SK-N-SH treated with all-trans-retinoic acid at 6 μM for 48 hours (cell line): ENCODE measurements around the gene CALM3.
"Not testable (repeated sequence)": the region's sequence is repeated elsewhere in the genome, so short reads cannot be mapped to it uniquely, and the experiment has no call there.

ENCODE experiments used
- ATAC-seq: fragments of 200-7000 bp; cut with Tn5 transposase; 3 replicates; pipeline ENCODE4 v1.9.1; 2020; ENCODE audit warnings: mild to moderate bottlenecking, moderate library complexity
- ARNTL ChIP-seq: fragments of 450-650 bp; formaldehyde crosslinking; IDR thresholded peaks from 2 replicates; pipeline ENCODE4 v1.5.0; 2020; ENCODE audit warnings: low read depth, mild to moderate bottlenecking, moderate library complexity, borderline replicate concordance
- BACH2 ChIP-seq: fragments of 250-450 bp; sonication (Bioruptor Pico); IDR thresholded peaks from 2 replicates; pipeline ENCODE4 v1.9.0; 2021; ENCODE audit warnings: mild to moderate bottlenecking, borderline replicate concordance
- CSDC2 ChIP-seq: fragments of 250-450 bp; sonication (Bioruptor Pico); IDR thresholded peaks from 2 replicates; pipeline ENCODE4 v1.5.0; 2020; ENCODE audit warnings: mild to moderate bottlenecking, moderate library complexity
- ESRRG ChIP-seq: fragments of 250-450 bp; sonication (Bioruptor Pico); IDR thresholded peaks from 2 replicates; pipeline ENCODE4 v1.6.1; 2021; ENCODE audit warnings: mild to moderate bottlenecking
- GLIS3 ChIP-seq: fragments of 250-450 bp; sonication (Bioruptor Pico); IDR thresholded peaks from 2 replicates; pipeline ENCODE4 v1.5.0; 2020; ENCODE audit warnings: mild to moderate bottlenecking, moderate library complexity
- ISL1 ChIP-seq: fragments of 250-450 bp; sonication (Bioruptor Pico); IDR thresholded peaks from 2 replicates; pipeline ENCODE4 v2.1.2; 2022; ENCODE audit warnings: mild to moderate bottlenecking, moderate library complexity
- OSR1 ChIP-seq: fragments of 250-450 bp; sonication (Bioruptor Pico); IDR thresholded peaks from 2 replicates; pipeline ENCODE4 v1.8.0; 2022; ENCODE audit warnings: moderate library complexity, mild to moderate bottlenecking, inconsistent platforms
- RARB ChIP-seq: fragments of 250-450 bp; sonication (Bioruptor Pico); IDR thresholded peaks from 2 replicates; pipeline ENCODE4 v1.8.0; 2021; ENCODE audit warnings: mild to moderate bottlenecking, moderate library complexity
- SNAI2 ChIP-seq: fragments of 250-450 bp; sonication (Bioruptor Pico); IDR thresholded peaks from 2 replicates; pipeline ENCODE4 v1.5.0; 2020; ENCODE audit warnings: mild to moderate bottlenecking, moderate library complexity
- TCF4 ChIP-seq: fragments of 250-450 bp; sonication (Bioruptor Pico); IDR thresholded peaks from 2 replicates; pipeline ENCODE4 v1.8.0; 2021; ENCODE audit warnings: mild to moderate bottlenecking, moderate library complexity, borderline replicate concordance
- TOX ChIP-seq: fragments of 250-450 bp; sonication (Bioruptor Pico); IDR thresholded peaks from 2 replicates; pipeline ENCODE4 v1.8.0; 2021; ENCODE audit warnings: mild to moderate bottlenecking, moderate library complexity, borderline replicate concordance
- TSHZ2 ChIP-seq: fragments of 250-450 bp; sonication (Bioruptor Pico); IDR thresholded peaks from 2 replicates; pipeline ENCODE4 v1.5.0; 2020; ENCODE audit warnings: mild to moderate bottlenecking, moderate library complexity
- ZC3H10 ChIP-seq: fragments of 250-450 bp; sonication (Bioruptor Pico); IDR thresholded peaks from 2 replicates; pipeline ENCODE4 v1.5.1; 2021; ENCODE audit warnings: mild to moderate bottlenecking, moderate library complexity
- ZFP3 ChIP-seq: fragments of 250-450 bp; sonication (Bioruptor Pico); IDR thresholded peaks from 2 replicates; pipeline ENCODE4 v1.5.0; 2020; ENCODE audit warnings: mild to moderate bottlenecking, moderate library complexity
- ZFP30 ChIP-seq: fragments of 450-650 bp; formaldehyde crosslinking; IDR thresholded peaks from 2 replicates; pipeline ENCODE4 v1.5.0; 2022; ENCODE audit warnings: mild to moderate bottlenecking, moderate library complexity
- ZNF565 ChIP-seq: fragments of 450-650 bp; formaldehyde crosslinking; conservative IDR thresholded peaks from 2 replicates; pipeline ENCODE4 v1.5.0; 2020; ENCODE audit warnings: low read depth, mild to moderate bottlenecking, moderate library complexity
- ZNF70 ChIP-seq: fragments of 450-650 bp; formaldehyde crosslinking; IDR thresholded peaks from 2 replicates; pipeline ENCODE4 v1.5.0; 2020; ENCODE audit warnings: mild to moderate bottlenecking, moderate library complexity
- ZNF8 ChIP-seq: fragments of 450-650 bp; formaldehyde crosslinking; IDR thresholded peaks from 2 replicates; pipeline ENCODE4 v1.5.0; 2020; ENCODE audit warnings: mild to moderate bottlenecking, moderate library complexity
- TF ChIP-seq, protein P1 (sequence below): fragments of 250-450 bp; sonication (Bioruptor Pico); IDR thresholded peaks from 2 replicates; pipeline ENCODE4 v1.8.0; 2021; ENCODE audit warnings: low read depth, mild to moderate bottlenecking, moderate library complexity, borderline replicate concordance
- TF ChIP-seq, protein P2 (sequence below): fragments of 250-450 bp; sonication (Bioruptor Pico); IDR thresholded peaks from 2 replicates; pipeline ENCODE4 v1.5.1; 2020; ENCODE audit warnings: low read depth, mild to moderate bottlenecking, moderate library complexity
- TF ChIP-seq, protein P3 (sequence below): fragments of 250-450 bp; sonication (Bioruptor Pico); IDR thresholded peaks from 2 replicates; pipeline ENCODE4 v1.8.0; 2020; ENCODE audit warnings: mild to moderate bottlenecking, moderate library complexity, borderline replicate concordance

The CALM3 gene

DNA sequence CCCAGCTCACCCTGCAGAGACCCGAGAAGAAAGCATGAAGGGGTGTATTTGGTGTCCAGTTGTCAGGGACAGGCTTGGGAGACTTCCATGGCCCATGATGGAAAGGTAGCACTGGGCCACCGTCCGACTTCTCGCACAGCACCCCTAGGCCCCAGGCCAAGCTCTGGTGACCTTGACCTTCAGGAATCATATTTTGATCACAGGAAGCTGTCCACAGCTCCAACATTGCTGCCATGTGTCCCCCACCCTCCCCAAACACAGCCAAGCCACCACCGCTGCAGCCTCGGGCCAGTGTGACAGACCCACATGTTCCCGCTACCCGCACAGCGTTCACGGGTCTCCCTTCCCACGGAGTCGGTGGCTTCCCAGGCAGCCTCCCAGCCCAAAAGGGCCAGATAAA lies 24.6 kb downstream of the CALM3 start:
- ATAC-seq = no peak
- no peak for TF ChIP-seq TSHZ2 (CRISPR knock-in tag)
- TF ChIP-seq, protein P1, sequence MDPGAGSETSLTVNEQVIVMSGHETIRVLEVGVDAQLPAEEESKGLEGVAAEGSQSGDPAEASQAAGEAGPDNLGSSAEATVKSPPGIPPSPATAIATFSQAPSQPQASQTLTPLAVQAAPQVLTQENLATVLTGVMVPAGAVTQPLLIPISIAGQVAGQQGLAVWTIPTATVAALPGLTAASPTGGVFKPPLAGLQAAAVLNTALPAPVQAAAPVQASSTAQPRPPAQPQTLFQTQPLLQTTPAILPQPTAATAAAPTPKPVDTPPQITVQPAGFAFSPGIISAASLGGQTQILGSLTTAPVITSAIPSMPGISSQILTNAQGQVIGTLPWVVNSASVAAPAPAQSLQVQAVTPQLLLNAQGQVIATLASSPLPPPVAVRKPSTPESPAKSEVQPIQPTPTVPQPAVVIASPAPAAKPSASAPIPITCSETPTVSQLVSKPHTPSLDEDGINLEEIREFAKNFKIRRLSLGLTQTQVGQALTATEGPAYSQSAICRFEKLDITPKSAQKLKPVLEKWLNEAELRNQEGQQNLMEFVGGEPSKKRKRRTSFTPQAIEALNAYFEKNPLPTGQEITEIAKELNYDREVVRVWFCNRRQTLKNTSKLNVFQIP (CRISPR knock-in tag) = no peak
- no peak for TF ChIP-seq CSDC2 (CRISPR knock-in tag)
- TF ChIP-seq ESRRG = no peak
- no peak for TF ChIP-seq GLIS3
- no peak for TF ChIP-seq RARB (CRISPR knock-in tag)
- no peak for TF ChIP-seq ZNF8
- no peak for TF ChIP-seq ZNF565 (CRISPR knock-in tag)
- TF ChIP-seq OSR1 (CRISPR knock-in tag) = no peak
- TF ChIP-seq ARNTL = no peak
- no peak for TF ChIP-seq ZC3H10 (CRISPR knock-in tag)
- no peak for TF ChIP-seq TOX (CRISPR knock-in tag)
- no peak for TF ChIP-seq SNAI2 (CRISPR knock-in tag)
- no peak for TF ChIP-seq ZFP3 (CRISPR knock-in tag)
- TF ChIP-seq, protein P2, sequence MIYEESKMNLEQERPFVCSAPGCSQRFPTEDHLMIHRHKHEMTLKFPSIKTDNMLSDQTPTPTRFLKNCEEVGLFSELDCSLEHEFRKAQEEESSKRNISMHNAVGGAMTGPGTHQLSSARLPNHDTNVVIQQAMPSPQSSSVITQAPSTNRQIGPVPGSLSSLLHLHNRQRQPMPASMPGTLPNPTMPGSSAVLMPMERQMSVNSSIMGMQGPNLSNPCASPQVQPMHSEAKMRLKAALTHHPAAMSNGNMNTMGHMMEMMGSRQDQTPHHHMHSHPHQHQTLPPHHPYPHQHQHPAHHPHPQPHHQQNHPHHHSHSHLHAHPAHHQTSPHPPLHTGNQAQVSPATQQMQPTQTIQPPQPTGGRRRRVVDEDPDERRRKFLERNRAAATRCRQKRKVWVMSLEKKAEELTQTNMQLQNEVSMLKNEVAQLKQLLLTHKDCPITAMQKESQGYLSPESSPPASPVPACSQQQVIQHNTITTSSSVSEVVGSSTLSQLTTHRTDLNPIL (CRISPR knock-in tag) = no peak
- no peak for TF ChIP-seq ZFP30
- no peak for TF ChIP-seq ISL1 (CRISPR knock-in tag)

DNA sequence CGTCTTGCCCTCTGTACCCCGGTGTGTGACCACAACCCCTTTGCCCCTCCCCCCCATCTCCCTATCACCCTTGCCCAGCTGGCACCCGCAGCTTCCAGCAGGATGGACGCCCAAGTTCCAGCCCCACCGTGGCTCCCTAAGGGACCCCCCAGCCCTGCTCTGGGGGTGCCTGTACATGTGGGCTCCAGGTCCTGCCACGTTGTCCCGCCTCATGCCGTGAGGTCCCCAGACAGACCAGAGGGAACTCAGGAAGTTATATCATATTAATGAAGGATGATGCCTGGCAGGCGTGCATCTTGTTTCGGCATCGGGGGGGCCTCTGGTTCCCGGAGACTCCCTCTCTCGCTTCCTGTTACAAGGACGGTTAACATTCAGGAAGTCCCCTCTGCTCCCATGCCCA lies 25.3 kb downstream of the CALM3 start:
- no peak for ATAC-seq
- TF ChIP-seq ZNF8 = 0 out of 2 replicates have a peak, but pooled peaks have one; percentile 34
- peak; percentile 92 for TF ChIP-seq ZNF70 (CRISPR knock-in tag)
- no peak for TF ChIP-seq ARNTL
- TF ChIP-seq ISL1 (CRISPR knock-in tag) = no peak
- TF ChIP-seq TCF4 (CRISPR knock-in tag) = 0 out of 2 replicates have a peak, but pooled peaks have one; percentile 48

GRCh38 chr19:46628970-46629369 lies 27.8 kb downstream of the CALM3 start:
- ATAC-seq = not testable (repeated sequence)

DNA sequence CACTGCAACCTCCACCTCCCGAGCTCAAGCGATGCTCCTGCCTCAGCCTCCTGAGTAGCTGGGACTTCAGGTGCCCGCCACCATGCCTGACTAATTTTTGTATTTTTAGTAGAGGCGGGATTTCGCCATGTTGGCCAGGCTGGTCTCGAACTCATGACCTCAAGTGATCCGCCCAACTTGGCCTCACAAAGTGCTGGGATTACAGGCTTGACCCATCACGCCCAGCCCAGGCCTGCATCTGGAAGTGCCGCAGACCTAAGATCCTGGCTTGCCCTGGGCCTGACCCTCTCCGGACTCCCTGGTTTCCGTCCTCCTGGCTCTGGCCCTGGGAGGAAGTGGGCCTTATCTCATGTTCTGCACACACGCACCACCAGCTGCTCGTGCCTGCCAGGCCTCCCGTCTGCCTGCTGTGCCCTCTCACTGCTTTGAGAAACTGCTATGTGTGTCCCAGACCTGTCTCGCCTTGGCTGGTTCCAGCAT lies 28.5 kb downstream of the CALM3 start:
- ATAC-seq = no peak; the same call in 2 of the 3 replicates
- TF ChIP-seq ESRRG (peak; percentile 79; the same call in 1 of the 2 replicates), GLIS3 (no peak), ZNF565 (CRISPR knock-in tag) (peak; percentile 91), TOX (CRISPR knock-in tag) (no peak), ISL1 (CRISPR knock-in tag) (0 out of 2 replicates have a peak, but pooled peaks have one; percentile 6), ZNF8 (0 out of 2 replicates have a peak, but pooled peaks have one; percentile 4), OSR1 (CRISPR knock-in tag) (no peak), TSHZ2 (CRISPR knock-in tag) (peak; percentile 98), ARNTL (peak; percentile 16; the same call in 1 of the 2 replicates), ZFP3 (CRISPR knock-in tag) (peak; percentile 38; the same call in 1 of the 2 replicates), BACH2 (CRISPR knock-in tag) (peak; percentile 83), RARB (CRISPR knock-in tag) (no peak), ZNF70 (CRISPR knock-in tag) (peak; percentile 84), TCF4 (CRISPR knock-in tag) (peak; percentile 94)
- TF ChIP-seq, protein P2 (CRISPR knock-in tag) = no peak
- TF ChIP-seq, protein P1 (CRISPR knock-in tag) = no peak
- TF ChIP-seq, protein P3, sequence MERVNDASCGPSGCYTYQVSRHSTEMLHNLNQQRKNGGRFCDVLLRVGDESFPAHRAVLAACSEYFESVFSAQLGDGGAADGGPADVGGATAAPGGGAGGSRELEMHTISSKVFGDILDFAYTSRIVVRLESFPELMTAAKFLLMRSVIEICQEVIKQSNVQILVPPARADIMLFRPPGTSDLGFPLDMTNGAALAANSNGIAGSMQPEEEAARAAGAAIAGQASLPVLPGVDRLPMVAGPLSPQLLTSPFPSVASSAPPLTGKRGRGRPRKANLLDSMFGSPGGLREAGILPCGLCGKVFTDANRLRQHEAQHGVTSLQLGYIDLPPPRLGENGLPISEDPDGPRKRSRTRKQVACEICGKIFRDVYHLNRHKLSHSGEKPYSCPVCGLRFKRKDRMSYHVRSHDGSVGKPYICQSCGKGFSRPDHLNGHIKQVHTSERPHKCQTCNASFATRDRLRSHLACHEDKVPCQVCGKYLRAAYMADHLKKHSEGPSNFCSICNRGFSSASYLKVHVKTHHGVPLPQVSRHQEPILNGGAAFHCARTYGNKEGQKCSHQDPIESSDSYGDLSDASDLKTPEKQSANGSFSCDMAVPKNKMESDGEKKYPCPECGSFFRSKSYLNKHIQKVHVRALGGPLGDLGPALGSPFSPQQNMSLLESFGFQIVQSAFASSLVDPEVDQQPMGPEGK (CRISPR knock-in tag) = no peak
